Natural killer cell treated with Interleukin-12 subunit alpha and Interleukin-12 subunit beta and Interleukin-15 and Interleukin-18, amount 100 ng/mL, for 72 hours (primary cell): Measurements from ENCODE around the gene AP5B1. TPM values are rescaled to one million over a fixed set of nuclear protein-coding genes. Genes with fewer than 3 reads are reported as not detected.
"Not testable (repeated sequence)": the region's sequence is repeated elsewhere in the genome, so short reads cannot be mapped to it uniquely, and the experiment has no call there.

ENCODE experiments used
- ATAC-seq, 2 donors: fragments of 150-1000 bp; cut with Tn5 transposase in 1 of 2; sonication (Bioruptor Pico), chemical (Tn5 transposase) in 1 of 2; 2 replicates each; pipeline ENCODE4 v1.10.0; 2021
- DNase-seq: peaks from one replicate; pipeline ENCODE4 v3.0.0; 2022; ENCODE audit warnings: low spot score
- H3K27ac Mint-ChIP-seq, 2 donors: 1 replicate in 1 of 2; 2 replicates in 1 of 2; pipeline ENCODE4 v1.8.0; 2022; ENCODE audit warnings: mixed read lengths in 2 of 2, mild to moderate bottlenecking in 1 of 2, moderate library complexity in 1 of 2
- H3K27me3 Mint-ChIP-seq, 2 donors: 1 replicate in 1 of 2; 2 replicates in 1 of 2; pipeline ENCODE4 v1.8.0; 2022; ENCODE audit warnings: mixed read lengths in 2 of 2
- H3K36me3 Mint-ChIP-seq: one replicate; pipeline ENCODE4 v1.8.0; 2022; ENCODE audit warnings: mixed read lengths
- H3K4me1 Mint-ChIP-seq, 2 donors: 1 replicate in 1 of 2; 2 replicates in 1 of 2; pipeline ENCODE4 v1.8.0; 2022; ENCODE audit warnings: low read depth in 2 of 2, mixed read lengths in 2 of 2, mild to moderate bottlenecking in 1 of 2
- H3K4me3 Mint-ChIP-seq: one replicate; pipeline ENCODE4 v1.8.0; 2022; ENCODE audit warnings: mixed read lengths
- H3K9me3 Mint-ChIP-seq: 2 replicates; pipeline ENCODE4 v1.8.0; 2022; ENCODE audit warnings: mixed read lengths
- total RNA-seq, 2 donors: library from RNA; stranded (reverse); gene quantifications; one replicate each; pipeline ENCODE4 v1.2.3, GENCODE V29; 2022

Gene AP5B1
- total RNA-seq, 2 donors from 2014 or later: 15.8 to 25.4 TPM

GRCh38 chr11:65744026-65744698 is 36.6 kb downstream of the AP5B1 start:
- Mint-ChIP-seq H3K36me3 (no peaks in the 10 kb centered on the region), H3K4me3 (no peak overlapping the region), H3K27ac (no peak overlapping the region), H3K4me1 (no peaks in the 10 kb centered on the region), H3K27me3 (peaks cover 14 to 16% of the 10 kb centered on the region in 2 donors), H3K9me3 (no peaks in the 10 kb centered on the region)
- ATAC-seq (peak in 1 of 2 donors; percentile 43), DNase-seq (no peak)

GRCh38 chr11:65743681-65744025 is 37.1 kb downstream of the AP5B1 start:
- no peak overlapping the region for H3K27ac Mint-ChIP-seq
- peaks cover 14 to 16% of the 10 kb centered on the region in 2 donors for H3K27me3 Mint-ChIP-seq
- H3K9me3 Mint-ChIP-seq: no peaks in the 10 kb centered on the region
- H3K4me1 Mint-ChIP-seq: no peaks in the 10 kb centered on the region
- no peaks in the 10 kb centered on the region for H3K36me3 Mint-ChIP-seq
- ATAC-seq (no peak), DNase-seq (no peak)
- H3K4me3 Mint-ChIP-seq: no peak overlapping the region

- no peak overlapping the region for H3K27ac Mint-ChIP-seq
- H3K4me3 Mint-ChIP-seq: no peak overlapping the region
- H3K4me1 Mint-ChIP-seq: no peaks in the 10 kb centered on the region
- H3K9me3 Mint-ChIP-seq: no peaks in the 10 kb centered on the region
- H3K36me3 Mint-ChIP-seq: no peaks in the 10 kb centered on the region
- ATAC-seq: no peak
- peaks cover 14 to 19% of the 10 kb centered on the region in 2 donors for H3K27me3 Mint-ChIP-seq
- DNase-seq: no peak
Measured at GRCh38 chr11:65742353-65742752, 38.4 kb downstream of the AP5B1 start.

GRCh38 chr11:65741185-65741584 is 39.6 kb downstream of the AP5B1 start:
- no peak overlapping the region for H3K27ac Mint-ChIP-seq
- H3K4me1 Mint-ChIP-seq: no peaks in the 10 kb centered on the region
- no peak for DNase-seq
- no peak for ATAC-seq
- no peak overlapping the region for H3K4me3 Mint-ChIP-seq
- peaks cover 7 to 13% of the 10 kb centered on the region in 2 donors for H3K27me3 Mint-ChIP-seq
- no peaks in the 10 kb centered on the region for H3K9me3 Mint-ChIP-seq
- H3K36me3 Mint-ChIP-seq: no peaks in the 10 kb centered on the region

GRCh38 chr11:65739022-65739421 is 41.8 kb downstream of the AP5B1 start:
- ATAC-seq (no peak), DNase-seq (no peak)
- H3K27ac Mint-ChIP-seq: no peak overlapping the region
- no peaks in the 10 kb centered on the region for H3K4me1 Mint-ChIP-seq
- no peaks in the 10 kb centered on the region for H3K36me3 Mint-ChIP-seq
- no peak overlapping the region for H3K4me3 Mint-ChIP-seq
- peaks cover 7 to 18% of the 10 kb centered on the region in 2 donors for H3K27me3 Mint-ChIP-seq
- H3K9me3 Mint-ChIP-seq: no peaks in the 10 kb centered on the region

GRCh38 chr11:65736810-65737209 is 44.0 kb downstream of the AP5B1 start:
- Mint-ChIP-seq H3K4me3 (no peak overlapping the region), H3K36me3 (no peaks in the 10 kb centered on the region), H3K4me1 (no peaks in the 10 kb centered on the region), H3K27me3 (peaks cover 12 to 22% of the 10 kb centered on the region in 2 donors), H3K27ac (no peak overlapping the region), H3K9me3 (no peaks in the 10 kb centered on the region)
- no peak for DNase-seq
- no peak for ATAC-seq

- not testable (repeated sequence) for ATAC-seq, H3K9me3 Mint-ChIP-seq, H3K4me3 Mint-ChIP-seq, H3K27ac Mint-ChIP-seq, DNase-seq, H3K4me1 Mint-ChIP-seq, H3K36me3 Mint-ChIP-seq
- peaks cover 8 to 19% of the 10 kb centered on the region in 2 donors for H3K27me3 Mint-ChIP-seq
Measured at GRCh38 chr11:65735111-65735510, 45.7 kb downstream of the AP5B1 start.

- no peaks in the 10 kb centered on the region for H3K9me3 Mint-ChIP-seq
- H3K27me3 Mint-ChIP-seq: peaks cover 8 to 9% of the 10 kb centered on the region in 2 donors
- no peak overlapping the region for H3K27ac Mint-ChIP-seq
- H3K36me3 Mint-ChIP-seq: no peaks in the 10 kb centered on the region
- ATAC-seq (no peak), DNase-seq (no peak)
- no peaks in the 10 kb centered on the region for H3K4me1 Mint-ChIP-seq
- no peak overlapping the region for H3K4me3 Mint-ChIP-seq
Measured at GRCh38 chr11:65730461-65730860, 50.3 kb downstream of the AP5B1 start.

GRCh38 chr11:65727865-65728264 is 52.9 kb downstream of the AP5B1 start:
- H3K27me3 Mint-ChIP-seq: peaks cover 6 to 8% of the 10 kb centered on the region in 2 donors
- no peak overlapping the region for H3K27ac Mint-ChIP-seq
- no peaks in the 10 kb centered on the region for H3K36me3 Mint-ChIP-seq
- ATAC-seq (no peak), DNase-seq (no peak)
- no peaks in the 10 kb centered on the region for H3K9me3 Mint-ChIP-seq
- no peaks in the 10 kb centered on the region for H3K4me1 Mint-ChIP-seq
- H3K4me3 Mint-ChIP-seq: no peak overlapping the region

GRCh38 chr11:65726660-65727059 is 54.1 kb downstream of the AP5B1 start:
- Mint-ChIP-seq H3K27me3 (peaks cover 2% of the 10 kb centered on the region in 2 donors), H3K36me3 (no peaks in the 10 kb centered on the region), H3K27ac (no peak overlapping the region), H3K4me1 (no peaks in the 10 kb centered on the region), H3K9me3 (no peaks in the 10 kb centered on the region), H3K4me3 (no peak overlapping the region)
- no peak for DNase-seq
- ATAC-seq: no peak

Other genes with a start within 250 kb of the AP5B1 start
- 10 to 100 TPM; 42.3 to 60.2 TPM for gene LTBP3, start 222.6 kb downstream of the AP5B1 start, total RNA-seq
- 10 to 100 TPM; 55.8 to 89.3 TPM for gene ZNRD2, start 210.5 kb downstream of the AP5B1 start, total RNA-seq
- 10 to 100 TPM; 38.0 to 71.5 TPM for gene FAM89B, start 208.4 kb downstream of the AP5B1 start, total RNA-seq
- gene EHBP1L1, start 204.9 kb downstream of the AP5B1 start, total RNA-seq: 100 to 1,000 TPM; 156 to 188 TPM
- gene KCNK7, start 185.2 kb downstream of the AP5B1 start, total RNA-seq: 1 to 10 TPM; 2.3 to 2.8 TPM
- 10 to 100 TPM; 81.1 to 83.3 TPM for gene MAP3K11, start 166.8 kb downstream of the AP5B1 start, total RNA-seq
- gene PCNX3, start 165.2 kb downstream of the AP5B1 start, total RNA-seq: 10 to 100 TPM; 65.1 to 96.9 TPM
- gene SIPA1, start 142.9 kb downstream of the AP5B1 start, total RNA-seq: 100 to 1,000 TPM; 139 to 140 TPM
- 10 to 100 TPM; 85.2 to 96.4 TPM for gene RELA, start 118.1 kb downstream of the AP5B1 start, total RNA-seq
- 10 to 100 TPM; 77.5 to 82.9 TPM for gene KAT5, start 68.7 kb downstream of the AP5B1 start, total RNA-seq
- gene RNASEH2C, start 60.2 kb downstream of the AP5B1 start, total RNA-seq: 100 to 1,000 TPM in 1 of 2 donors, 10 to 100 TPM in 1; 87.3 to 138 TPM
- gene OVOL1, start 6.1 kb upstream of the AP5B1 start, total RNA-seq: not detected
- gene SNX32, start 53.0 kb upstream of the AP5B1 start, total RNA-seq: 1 to 10 TPM in 1 of 2 donors, under 1 TPM in 1; 0.52 to 1.0 TPM
- gene CFL1, start 77.2 kb upstream of the AP5B1 start, total RNA-seq: 1,000 to 10,000 TPM; 1,401 to 1,644 TPM
- 100 to 1,000 TPM in 1 of 2 donors, 10 to 100 TPM in 1; 85.7 to 109 TPM for gene MUS81, start 79.5 kb upstream of the AP5B1 start, total RNA-seq
- 10 to 100 TPM in 1 of 2 donors, 1 to 10 TPM in 1; 7.5 to 10.6 TPM for gene EFEMP2, start 91.8 kb upstream of the AP5B1 start, total RNA-seq
- 100 to 1,000 TPM; 124 to 886 TPM for gene CTSW, start 98.9 kb upstream of the AP5B1 start, total RNA-seq
- 100 to 1,000 TPM in 1 of 2 donors, 10 to 100 TPM in 1; 76.6 to 157 TPM for gene FIBP, start 107.5 kb upstream of the AP5B1 start, total RNA-seq
- gene CCDC85B, start 109.7 kb upstream of the AP5B1 start, total RNA-seq: 10 to 100 TPM; 44.6 to 89.8 TPM
- gene FOSL1, start 119.4 kb upstream of the AP5B1 start, total RNA-seq: 10 to 100 TPM in 1 of 2 donors, 1 to 10 TPM in 1; 7.9 to 18.1 TPM
- gene C11orf68, start 138.1 kb upstream of the AP5B1 start, total RNA-seq: 10 to 100 TPM; 15.4 to 24.7 TPM
- gene DRAP1, start 138.4 kb upstream of the AP5B1 start, total RNA-seq: 10 to 100 TPM; 88.5 to 95.6 TPM
- not detected for gene TSGA10IP, start 164.5 kb upstream of the AP5B1 start, total RNA-seq
- gene SART1, start 180.8 kb upstream of the AP5B1 start, total RNA-seq: 100 to 1,000 TPM in 1 of 2 donors, 10 to 100 TPM in 1; 72.9 to 107 TPM
- gene EIF1AD, start 221.2 kb upstream of the AP5B1 start, total RNA-seq: 10 to 100 TPM; 69.6 to 82.1 TPM
- gene BANF1, start 221.5 kb upstream of the AP5B1 start, total RNA-seq: 100 to 1,000 TPM; 190 to 376 TPM
- under 1 TPM in 1 of 2 donors, not detected in 1; 0.52 TPM for gene CST6, start 231.0 kb upstream of the AP5B1 start, total RNA-seq
- 1 to 10 TPM; 1.5 to 8.8 TPM for gene CATSPER1, start 245.5 kb upstream of the AP5B1 start, total RNA-seq